HEK293 (cell line): ENCODE results near the gene RCSD1.

Experiments
- CTCF ChIA-PET: fragments of 350-600 bp; formaldehyde crosslinking; extraction: SDS; loops from one replicate; lab custom pipeline; 2021; ENCODE audit warnings: antibody characterized with exemption; lab: Yijun Ruan, JAX
- POLR2A ChIA-PET: fragments of 300-600 bp; formaldehyde crosslinking; extraction: SDS; loops from one replicate; lab custom pipeline; 2020; ENCODE audit warnings: antibody characterized with exemption, inconsistent platforms; lab: Yijun Ruan, JAX
- H3K27ac ChIP-seq: fragments of 200-500 bp; sonication (Bioruptor generic); 2 replicates; pipeline ENCODE4 v1.5.1; 2014; ENCODE audit warnings: low read depth, low read length, control low read depth, inconsistent platforms; ENCODE audit errors: extremely low read depth
- H3K36me3 ChIP-seq, 2 experiments: fragments of 200-500 bp in 1 of 2; sonication (Bioruptor generic) in 1 of 2; 1 replicate in 1 of 2; 2 replicates in 1 of 2; pipeline ENCODE4 v1.5.1; 2014 to 2017; ENCODE audit warnings: inconsistent platforms in 2 of 2, low read length in 2 of 2; ENCODE audit not compliant: control insufficient read depth in 2 of 2, insufficient read depth in 1 of 2
- H3K4me1 ChIP-seq: fragments of 200-500 bp; sonication (Bioruptor generic); 2 replicates; pipeline ENCODE4 v1.5.1; 2014; ENCODE audit warnings: mild to moderate bottlenecking, low read length, inconsistent platforms; ENCODE audit not compliant: control insufficient read depth, insufficient read depth
- H3K4me3 ChIP-seq: 2 replicates; pipeline ENCODE4 v1.5.1; 2011; ENCODE audit warnings: low read depth, mild to moderate bottlenecking, control low read depth, low read length, moderate library complexity
- H3K9me3 ChIP-seq: fragments of 200-500 bp; sonication (Bioruptor generic); 2 replicates; pipeline ENCODE4 v1.5.1; 2014; ENCODE audit warnings: low read depth, low read length, inconsistent platforms; ENCODE audit not compliant: control insufficient read depth, insufficient read depth
- BCL11B ChIP-seq: fragments of 450-650 bp; formaldehyde crosslinking; IDR thresholded peaks from 2 replicates; pipeline ENCODE4 v1.5.1; 2016; ENCODE audit warnings: low read depth, missing biosample characterization, missing genetic modification characterization
- GLIS2 ChIP-seq: fragments of 450-650 bp; formaldehyde crosslinking; IDR thresholded peaks from 2 replicates; pipeline ENCODE4 v1.5.1; 2016; ENCODE audit warnings: missing biosample characterization, missing genetic modification characterization
- HOXC10 ChIP-seq: sonication (generic); formaldehyde crosslinking; IDR thresholded peaks from 2 replicates; pipeline ENCODE4 v1.8.1; 2023; ENCODE audit warnings: mild to moderate bottlenecking, missing genetic modification reagents
- MEIS1 ChIP-seq: sonication (generic); formaldehyde crosslinking; IDR thresholded peaks from 2 replicates; pipeline ENCODE4 v1.8.1; 2022; ENCODE audit warnings: missing genetic modification reagents, mild to moderate bottlenecking, borderline replicate concordance
- PRDM1 ChIP-seq: fragments of 450-650 bp; formaldehyde crosslinking; IDR thresholded peaks from 2 replicates; pipeline ENCODE4; 2016; ENCODE audit warnings: missing biosample characterization, missing genetic modification characterization
- SALL2 ChIP-seq: fragments of 450-650 bp; formaldehyde crosslinking; IDR thresholded peaks from 2 replicates; pipeline ENCODE4 v1.5.0; 2017; ENCODE audit warnings: missing biosample characterization, mild to moderate bottlenecking, missing genetic modification characterization, borderline replicate concordance
- ZBTB17 ChIP-seq: fragments of 450-650 bp; formaldehyde crosslinking; IDR thresholded peaks from 2 replicates; pipeline ENCODE4 v1.5.1; 2016; ENCODE audit warnings: missing biosample characterization, missing genetic modification characterization
- ZBTB20 ChIP-seq: fragments of 450-650 bp; formaldehyde crosslinking; IDR thresholded peaks from 2 replicates; pipeline ENCODE4 v1.5.1; 2016; ENCODE audit warnings: missing biosample characterization, missing genetic modification characterization
- ZFP37 ChIP-seq: fragments of 450-650 bp; formaldehyde crosslinking; IDR thresholded peaks from 2 replicates; pipeline ENCODE4 v1.5.1; 2016; ENCODE audit warnings: missing biosample characterization, missing genetic modification characterization
- ZNF10 ChIP-seq: fragments of 450-650 bp; formaldehyde crosslinking; IDR thresholded peaks from 2 replicates; pipeline ENCODE4 v1.5.1; 2017; ENCODE audit warnings: missing biosample characterization, missing genetic modification characterization
- ZNF140 ChIP-seq: fragments of 450-650 bp; formaldehyde crosslinking; IDR thresholded peaks from 2 replicates; pipeline ENCODE4 v1.5.1; 2016; ENCODE audit warnings: missing biosample characterization, missing genetic modification characterization
- ZNF391 ChIP-seq: fragments of 450-650 bp; formaldehyde crosslinking; IDR thresholded peaks from 2 replicates; pipeline ENCODE4 v1.5.1; 2016; ENCODE audit warnings: low read depth, missing biosample characterization, missing genetic modification characterization, borderline replicate concordance
- ZNF404 ChIP-seq: fragments of 450-650 bp; formaldehyde crosslinking; IDR thresholded peaks from 2 replicates; pipeline ENCODE4 v1.5.1; 2017; ENCODE audit warnings: missing biosample characterization, missing genetic modification characterization
- ZNF433 ChIP-seq: fragments of 450-650 bp; formaldehyde crosslinking; IDR thresholded peaks from 2 replicates; pipeline ENCODE4 v1.5.1; 2016; ENCODE audit warnings: missing biosample characterization, missing genetic modification characterization, low read depth
- ZNF555 ChIP-seq: fragments of 450-650 bp; formaldehyde crosslinking; conservative IDR thresholded peaks from 2 replicates; pipeline ENCODE4 v1.5.1; 2017; ENCODE audit warnings: missing biosample characterization, mild to moderate bottlenecking, missing genetic modification characterization, inconsistent platforms
- ZNF621 ChIP-seq: fragments of 450-650 bp; formaldehyde crosslinking; IDR thresholded peaks from 2 replicates; pipeline ENCODE4 v1.5.1; 2017; ENCODE audit warnings: missing biosample characterization, missing genetic modification characterization
- ZNF658 ChIP-seq: fragments of 450-650 bp; formaldehyde crosslinking; IDR thresholded peaks from 2 replicates; pipeline ENCODE4; 2016; ENCODE audit warnings: missing biosample characterization, missing genetic modification characterization
- ZNF747 ChIP-seq: fragments of 450-650 bp; formaldehyde crosslinking; IDR thresholded peaks from 2 replicates; pipeline ENCODE4 v1.5.1; 2016; ENCODE audit warnings: missing biosample characterization, missing genetic modification characterization
- ZNF777 ChIP-seq: fragments of 450-650 bp; formaldehyde crosslinking; IDR thresholded peaks from 2 replicates; pipeline ENCODE4 v1.5.1; 2017; ENCODE audit warnings: missing biosample characterization, missing genetic modification characterization, borderline replicate concordance
- ZNF843 ChIP-seq: fragments of 450-650 bp; formaldehyde crosslinking; IDR thresholded peaks from 2 replicates; pipeline ENCODE4 v1.5.1; 2016; ENCODE audit warnings: missing biosample characterization, missing genetic modification characterization
- TF ChIP-seq, protein P1 (sequence below): fragments of 450-650 bp; formaldehyde crosslinking; IDR thresholded peaks from 2 replicates; pipeline ENCODE4 v1.5.1; 2016; ENCODE audit warnings: missing biosample characterization, missing genetic modification characterization
- TF ChIP-seq, protein P2 (sequence below): fragments of 450-650 bp; formaldehyde crosslinking; IDR thresholded peaks from 2 replicates; pipeline ENCODE4 v1.5.1; 2017; ENCODE audit warnings: missing biosample characterization, missing genetic modification characterization
- TF ChIP-seq, protein P3 (sequence below): fragments of 450-650 bp; formaldehyde crosslinking; IDR thresholded peaks from 2 replicates; pipeline ENCODE4 v1.5.1; 2016; ENCODE audit warnings: missing biosample characterization, missing genetic modification characterization
- TF ChIP-seq, protein P4 (sequence below): fragments of 450-650 bp; formaldehyde crosslinking; IDR thresholded peaks from 2 replicates; pipeline ENCODE4 v1.5.1; 2016; ENCODE audit warnings: missing biosample characterization, missing genetic modification characterization, borderline replicate concordance

RCSD1 gene

DNA sequence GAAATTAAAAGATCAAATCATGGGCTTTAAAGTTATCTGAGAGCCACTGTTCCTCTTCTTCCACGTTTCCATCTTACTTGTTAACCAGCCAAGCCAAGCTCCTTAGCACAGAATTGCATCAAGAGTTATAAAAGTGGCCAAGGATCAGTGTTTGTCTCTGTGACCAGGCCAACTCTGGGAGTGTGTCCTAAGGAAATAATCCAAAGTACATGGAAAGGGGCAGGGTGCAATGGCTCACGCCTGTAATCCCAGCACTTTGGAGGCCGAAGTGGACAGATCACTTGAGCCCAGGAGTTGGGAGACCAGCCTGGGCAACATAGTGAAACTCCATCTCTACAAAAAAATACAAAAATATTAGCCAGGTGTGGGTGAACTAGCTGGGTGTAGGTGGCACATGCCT lies 81.8 kb downstream of the RCSD1 start:
- TF ChIP-seq ZNF658: no peak
- TF ChIP-seq ZNF747 (tag by site-specific recombination): no peak
- no peak for TF ChIP-seq ZNF777 (tag by site-specific recombination)
- no peak for TF ChIP-seq ZNF555 (tag by site-specific recombination)
- TF ChIP-seq SALL2 (tag by site-specific recombination): no peak
- no peak for TF ChIP-seq ZNF843
- TF ChIP-seq PRDM1: no peak
- no peak for TF ChIP-seq ZFP37 (tag by site-specific recombination)
- TF ChIP-seq, protein P1, sequence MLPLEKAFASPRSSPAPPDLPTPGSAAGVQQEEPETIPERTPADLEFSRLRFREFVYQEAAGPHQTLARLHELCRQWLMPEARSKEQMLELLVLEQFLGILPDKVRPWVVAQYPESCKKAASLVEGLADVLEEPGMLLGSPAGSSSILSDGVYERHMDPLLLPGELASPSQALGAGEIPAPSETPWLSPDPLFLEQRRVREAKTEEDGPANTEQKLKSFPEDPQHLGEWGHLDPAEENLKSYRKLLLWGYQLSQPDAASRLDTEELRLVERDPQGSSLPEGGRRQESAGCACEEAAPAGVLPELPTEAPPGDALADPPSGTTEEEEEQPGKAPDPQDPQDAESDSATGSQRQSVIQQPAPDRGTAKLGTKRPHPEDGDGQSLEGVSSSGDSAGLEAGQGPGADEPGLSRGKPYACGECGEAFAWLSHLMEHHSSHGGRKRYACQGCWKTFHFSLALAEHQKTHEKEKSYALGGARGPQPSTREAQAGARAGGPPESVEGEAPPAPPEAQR (tag by site-specific recombination): no peak
- TF ChIP-seq, protein P2, sequence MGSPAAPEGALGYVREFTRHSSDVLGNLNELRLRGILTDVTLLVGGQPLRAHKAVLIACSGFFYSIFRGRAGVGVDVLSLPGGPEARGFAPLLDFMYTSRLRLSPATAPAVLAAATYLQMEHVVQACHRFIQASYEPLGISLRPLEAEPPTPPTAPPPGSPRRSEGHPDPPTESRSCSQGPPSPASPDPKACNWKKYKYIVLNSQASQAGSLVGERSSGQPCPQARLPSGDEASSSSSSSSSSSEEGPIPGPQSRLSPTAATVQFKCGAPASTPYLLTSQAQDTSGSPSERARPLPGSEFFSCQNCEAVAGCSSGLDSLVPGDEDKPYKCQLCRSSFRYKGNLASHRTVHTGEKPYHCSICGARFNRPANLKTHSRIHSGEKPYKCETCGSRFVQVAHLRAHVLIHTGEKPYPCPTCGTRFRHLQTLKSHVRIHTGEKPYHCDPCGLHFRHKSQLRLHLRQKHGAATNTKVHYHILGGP (tag by site-specific recombination): no peak
- no peak for TF ChIP-seq ZNF391
- no peak for TF ChIP-seq ZNF433 (tag by site-specific recombination)
- no peak for TF ChIP-seq MEIS1 (CRISPR knock-in tag)
- TF ChIP-seq, protein P3, sequence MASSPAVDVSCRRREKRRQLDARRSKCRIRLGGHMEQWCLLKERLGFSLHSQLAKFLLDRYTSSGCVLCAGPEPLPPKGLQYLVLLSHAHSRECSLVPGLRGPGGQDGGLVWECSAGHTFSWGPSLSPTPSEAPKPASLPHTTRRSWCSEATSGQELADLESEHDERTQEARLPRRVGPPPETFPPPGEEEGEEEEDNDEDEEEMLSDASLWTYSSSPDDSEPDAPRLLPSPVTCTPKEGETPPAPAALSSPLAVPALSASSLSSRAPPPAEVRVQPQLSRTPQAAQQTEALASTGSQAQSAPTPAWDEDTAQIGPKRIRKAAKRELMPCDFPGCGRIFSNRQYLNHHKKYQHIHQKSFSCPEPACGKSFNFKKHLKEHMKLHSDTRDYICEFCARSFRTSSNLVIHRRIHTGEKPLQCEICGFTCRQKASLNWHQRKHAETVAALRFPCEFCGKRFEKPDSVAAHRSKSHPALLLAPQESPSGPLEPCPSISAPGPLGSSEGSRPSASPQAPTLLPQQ (tag by site-specific recombination): no peak
- no peak for TF ChIP-seq ZNF10 (tag by site-specific recombination)
- no peak overlapping the region for H3K27ac ChIP-seq
- CTCF ChIA-PET: no interaction called here

DNA sequence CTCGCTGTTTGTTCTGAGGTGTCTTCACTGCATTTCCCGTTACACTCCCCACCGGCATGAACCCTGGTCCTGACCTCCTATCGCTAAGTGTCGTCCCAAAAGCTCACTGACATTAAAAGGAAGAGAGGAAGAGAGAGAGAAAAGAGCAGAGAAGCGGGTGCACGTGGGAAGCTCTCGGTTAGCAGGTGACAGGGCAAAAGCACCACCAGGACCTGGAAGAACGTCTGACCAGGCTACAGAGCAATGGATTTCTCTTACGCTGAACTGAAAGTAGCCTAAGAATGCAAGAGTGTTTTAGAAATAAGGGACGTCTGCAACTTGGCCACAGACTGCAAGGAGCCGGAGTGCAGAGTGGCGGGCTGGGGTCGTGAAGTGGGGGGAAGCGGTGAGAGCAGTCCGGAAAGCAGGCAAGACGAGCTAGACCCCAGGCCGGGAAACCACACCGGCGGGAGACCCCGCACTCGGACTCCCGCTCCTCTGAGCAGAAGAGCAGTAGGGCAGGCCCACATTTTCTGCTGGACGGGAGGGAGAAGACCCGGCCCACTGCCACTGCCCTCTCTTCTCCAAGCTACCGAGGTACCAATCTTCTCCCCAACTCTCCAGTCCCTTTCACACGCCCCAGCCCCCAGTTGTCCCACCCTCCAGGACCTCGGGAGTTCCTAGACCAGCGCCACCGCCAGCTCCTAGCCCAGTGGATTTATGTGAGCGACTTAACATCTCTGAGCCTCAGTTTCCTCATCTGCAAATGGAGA lies 83.5 kb downstream of the RCSD1 start:
- no peaks in the 10 kb centered on the region for H3K9me3 ChIP-seq
- peak overlapping the region; percentile 99 for H3K4me3 ChIP-seq
- ChIA-PET CTCF (interaction anchor here (0.6 to 2.1 kb wide), 4 partner anchors 90 to 276 kb away, joined by 3 to 4 read pairs (median 4); no protein-coding TSS in a partner anchor), POLR2A (interaction anchor here (0.6 to 3.5 kb wide), 3 partner anchors 89 to 247 kb away, joined by 4 to 23 read pairs (median 6); partner anchors contain the start of genes DCAF6 and MPC2)
- H3K36me3 ChIP-seq: no peaks in the 10 kb centered on the region
- H3K27ac ChIP-seq: peak overlapping the region; percentile 78; the same call in 1 of the 2 replicates
- H3K4me1 ChIP-seq: no peaks in the 10 kb centered on the region
- TF ChIP-seq HOXC10 (no peak), ZNF140 (tag by site-specific recombination) (no peak), ZBTB17 (peak; percentile 39; the same call in 1 of the 2 replicates), ZBTB20 (tag by site-specific recombination) (no peak), ZNF404 (no peak), BCL11B (tag by site-specific recombination) (no peak), GLIS2 (no peak), ZNF621 (no peak)
- TF ChIP-seq, protein P4, sequence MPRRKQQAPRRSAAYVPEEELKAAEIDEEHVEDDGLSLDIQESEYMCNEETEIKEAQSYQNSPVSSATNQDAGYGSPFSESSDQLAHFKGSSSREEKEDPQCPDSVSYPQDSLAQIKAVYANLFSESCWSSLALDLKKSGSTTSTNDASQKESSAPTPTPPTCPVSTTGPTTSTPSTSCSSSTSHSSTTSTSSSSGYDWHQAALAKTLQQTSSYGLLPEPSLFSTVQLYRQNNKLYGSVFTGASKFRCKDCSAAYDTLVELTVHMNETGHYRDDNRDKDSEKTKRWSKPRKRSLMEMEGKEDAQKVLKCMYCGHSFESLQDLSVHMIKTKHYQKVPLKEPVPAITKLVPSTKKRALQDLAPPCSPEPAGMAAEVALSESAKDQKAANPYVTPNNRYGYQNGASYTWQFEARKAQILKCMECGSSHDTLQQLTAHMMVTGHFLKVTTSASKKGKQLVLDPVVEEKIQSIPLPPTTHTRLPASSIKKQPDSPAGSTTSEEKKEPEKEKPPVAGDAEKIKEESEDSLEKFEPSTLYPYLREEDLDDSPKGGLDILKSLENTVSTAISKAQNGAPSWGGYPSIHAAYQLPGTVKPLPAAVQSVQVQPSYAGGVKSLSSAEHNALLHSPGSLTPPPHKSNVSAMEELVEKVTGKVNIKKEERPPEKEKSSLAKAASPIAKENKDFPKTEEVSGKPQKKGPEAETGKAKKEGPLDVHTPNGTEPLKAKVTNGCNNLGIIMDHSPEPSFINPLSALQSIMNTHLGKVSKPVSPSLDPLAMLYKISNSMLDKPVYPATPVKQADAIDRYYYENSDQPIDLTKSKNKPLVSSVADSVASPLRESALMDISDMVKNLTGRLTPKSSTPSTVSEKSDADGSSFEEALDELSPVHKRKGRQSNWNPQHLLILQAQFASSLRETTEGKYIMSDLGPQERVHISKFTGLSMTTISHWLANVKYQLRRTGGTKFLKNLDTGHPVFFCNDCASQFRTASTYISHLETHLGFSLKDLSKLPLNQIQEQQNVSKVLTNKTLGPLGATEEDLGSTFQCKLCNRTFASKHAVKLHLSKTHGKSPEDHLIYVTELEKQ (tag by site-specific recombination): no peak

More for the DNA sequence above, 81.8 kb downstream of the RCSD1 start:
- no peaks in the 10 kb centered on the region for H3K36me3 ChIP-seq
- no peaks in the 10 kb centered on the region for H3K4me1 ChIP-seq
- H3K9me3 ChIP-seq: no peaks in the 10 kb centered on the region
- H3K4me3 ChIP-seq: no peak overlapping the region
- POLR2A ChIA-PET: no interaction called here
